NCI-H1105 (cell line): ENCODE measurements around the gene AXIN2.

Experiments
- DNase-seq: peaks from one replicate; lab custom pipeline; 2025; lab: John Stamatoyannopoulos, UW

Gene AXIN2

DNA sequence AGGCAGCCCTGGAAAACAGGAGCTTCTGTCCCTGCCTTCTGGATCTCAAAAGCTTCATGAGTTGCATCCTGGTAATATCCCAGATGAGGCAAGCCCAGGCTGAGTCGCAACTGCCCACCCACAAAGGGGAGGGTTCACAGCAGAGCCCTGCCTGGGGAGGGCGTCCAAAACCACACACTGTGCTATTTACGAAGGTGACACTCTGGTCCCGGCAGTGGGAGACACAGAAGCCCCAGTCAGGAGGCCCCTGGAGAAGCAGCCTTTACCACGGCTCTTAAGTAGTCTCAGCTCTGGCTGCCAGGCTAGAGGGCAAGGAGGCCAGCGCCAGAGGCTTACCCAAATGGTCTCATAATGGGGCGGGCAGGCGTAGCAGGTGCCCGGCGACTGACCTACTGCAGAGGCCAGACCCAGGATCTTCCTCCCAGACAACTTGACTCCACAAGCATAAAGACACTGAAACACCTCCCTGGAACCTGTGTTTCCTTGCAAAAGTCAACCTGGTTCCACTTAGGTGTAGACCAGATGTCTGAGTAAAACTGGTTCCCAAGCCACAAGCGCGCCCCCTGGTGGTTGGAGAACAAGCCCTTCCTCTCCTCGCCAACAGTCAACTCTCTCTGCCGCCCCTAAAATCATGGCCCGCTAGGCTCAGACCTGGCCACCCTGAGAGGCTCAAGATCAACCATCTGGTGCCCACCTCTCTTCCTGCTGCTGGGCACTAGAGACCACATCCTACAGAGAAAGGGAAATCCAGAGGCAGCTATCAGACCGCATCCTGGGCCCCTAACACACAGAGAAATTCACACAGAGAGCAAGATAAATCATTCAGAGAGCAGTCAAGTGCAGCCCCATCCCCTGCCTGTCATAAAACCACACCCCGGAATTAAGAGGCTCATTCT lies 5.2 kb downstream of the AXIN2 start:
- peak; percentile 28 for DNase-seq

DNA sequence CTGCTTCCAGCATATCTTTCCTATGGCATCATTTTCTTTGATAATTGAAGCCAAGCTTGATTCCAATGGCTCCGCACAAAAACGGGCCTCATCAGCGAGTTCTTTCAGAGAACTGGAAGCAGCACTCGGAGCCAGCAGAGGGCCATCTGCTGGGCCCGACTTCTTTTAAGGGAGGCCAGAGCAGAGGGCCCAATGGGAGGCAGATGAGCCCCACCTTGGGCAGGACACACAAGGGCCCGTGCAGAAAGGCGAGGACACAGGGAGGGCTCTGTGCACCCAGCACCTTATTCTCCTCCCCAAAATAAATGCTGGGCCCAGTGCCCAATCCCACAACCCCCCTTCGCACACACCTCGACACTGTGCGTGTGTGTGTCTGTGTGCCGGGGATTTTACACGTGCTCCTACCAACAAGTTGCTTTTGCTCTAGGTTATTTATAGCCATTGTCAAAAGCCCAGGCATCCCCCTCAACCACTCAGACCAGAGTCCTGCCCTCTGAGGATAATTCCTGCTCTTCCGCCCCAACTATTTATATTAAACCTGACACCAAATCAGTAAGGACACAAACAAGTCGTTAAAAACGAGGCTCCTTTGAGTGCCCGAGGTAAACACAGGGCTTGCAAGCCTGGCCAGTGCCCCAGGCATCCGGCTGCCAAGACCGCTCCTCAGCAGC lies 6.8 kb downstream of the AXIN2 start:
- no peak for DNase-seq

DNA sequence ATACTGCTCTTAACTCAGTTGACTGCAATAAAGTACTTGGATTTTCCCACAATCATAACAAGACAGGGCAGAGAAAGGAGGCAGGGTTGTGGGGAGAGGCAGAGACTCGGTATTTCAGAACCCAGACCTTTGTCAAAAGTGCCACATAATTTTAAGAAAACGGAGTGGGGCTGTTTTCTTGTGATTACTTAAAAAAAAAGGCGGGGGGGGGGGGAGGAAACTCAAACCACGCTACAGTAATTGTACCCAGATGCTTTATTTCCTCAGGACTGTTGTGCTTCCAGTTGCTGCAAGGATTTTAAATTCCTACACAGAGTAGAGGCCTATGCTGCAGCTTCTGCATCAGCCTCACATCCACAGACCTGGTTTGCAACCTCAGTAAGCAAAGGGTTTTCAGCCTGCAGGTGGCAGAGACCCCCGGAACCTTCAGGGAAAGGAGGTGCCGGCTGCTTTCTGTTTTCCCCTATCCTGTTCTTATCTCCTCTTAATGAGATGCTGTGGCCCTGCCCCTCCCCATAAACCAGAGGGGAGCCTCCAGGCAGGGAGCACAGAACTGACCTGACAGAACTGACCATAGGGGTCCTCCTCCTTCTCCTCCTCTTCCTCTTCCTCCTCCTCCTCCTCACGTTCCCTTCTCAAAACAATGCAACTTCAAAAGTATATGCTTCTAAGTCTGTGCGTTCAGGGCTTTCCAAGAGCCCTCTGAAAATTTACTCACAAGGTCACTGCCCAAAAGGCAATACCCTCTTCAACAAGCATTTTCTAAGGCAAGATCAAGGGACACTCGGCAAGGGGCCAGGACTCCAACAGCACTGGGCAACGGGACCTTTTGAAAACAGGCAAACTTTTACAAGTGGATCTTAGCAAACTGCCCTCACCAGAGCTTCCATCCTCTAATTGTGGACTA lies 7.5 kb downstream of the AXIN2 start:
- no peak for DNase-seq

DNA sequence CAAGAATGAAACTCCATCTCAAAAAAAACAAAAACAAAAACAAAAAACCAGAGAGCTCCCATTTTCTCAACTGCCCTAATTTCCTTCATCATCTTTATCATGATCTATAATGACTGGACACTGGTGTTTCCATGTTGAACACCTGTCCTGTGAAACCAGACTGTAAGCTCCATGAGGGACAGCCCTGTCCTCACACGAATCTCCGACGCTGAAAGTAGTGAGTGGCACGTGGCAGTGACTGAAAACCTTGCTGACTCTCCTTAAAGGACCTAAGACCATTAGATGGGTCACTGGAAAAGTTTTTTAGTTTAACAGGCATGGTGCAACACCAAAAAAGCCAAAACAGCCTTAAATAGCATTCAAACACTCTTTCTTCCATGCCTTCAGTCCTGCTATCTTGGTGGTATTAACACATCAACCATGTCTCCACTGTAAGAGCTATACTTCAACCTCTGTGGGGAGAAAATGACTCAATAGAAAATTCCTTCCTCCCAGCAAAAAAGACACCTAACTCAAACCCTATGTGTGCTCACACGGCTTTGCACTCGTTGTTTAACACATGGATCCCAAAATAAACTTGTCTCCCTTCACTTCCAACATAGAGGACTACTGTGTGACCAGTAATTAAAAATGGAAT lies 8.3 kb downstream of the AXIN2 start:
- no peak for DNase-seq

GRCh38 chr17:65552214-65552613 lies 9.2 kb downstream of the AXIN2 start:
- DNase-seq: no peak

DNA sequence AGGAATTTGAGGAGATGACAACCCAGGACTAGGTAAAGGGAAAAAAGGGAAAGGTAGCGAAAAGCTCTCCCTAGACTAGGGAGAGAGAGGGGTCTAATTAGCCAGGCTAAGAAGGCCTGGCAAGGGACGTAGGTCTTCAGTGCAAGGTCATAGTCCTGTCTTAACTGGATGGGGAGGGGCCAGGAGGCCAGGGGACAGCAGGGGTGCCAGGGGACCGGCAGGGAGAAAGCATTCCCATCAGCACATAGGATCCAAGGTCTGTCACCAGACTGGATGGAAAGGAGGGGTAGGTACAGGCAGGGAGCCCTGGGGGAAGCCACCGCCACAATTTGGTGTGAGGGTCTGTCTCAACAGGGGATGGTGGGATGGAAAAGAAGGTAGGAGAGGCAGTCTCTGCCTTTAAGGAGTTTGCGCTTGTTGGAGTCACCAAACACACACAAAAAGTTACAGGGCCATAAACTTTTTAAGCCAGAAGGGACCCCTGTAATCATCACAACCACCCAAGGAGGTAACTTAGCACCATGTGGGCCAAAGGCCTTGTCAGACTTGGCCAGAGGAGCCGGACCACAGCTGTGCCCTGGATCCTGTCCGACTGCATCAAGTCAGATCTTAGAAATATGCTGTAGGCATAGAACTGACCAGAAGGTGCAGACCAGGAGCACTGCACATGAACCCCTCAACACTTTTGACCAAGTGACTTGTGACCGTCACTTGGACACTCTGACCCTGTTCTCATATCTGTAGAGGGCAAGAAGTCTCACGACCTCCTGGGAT lies 10.0 kb downstream of the AXIN2 start:
- DNase-seq: no peak

DNA sequence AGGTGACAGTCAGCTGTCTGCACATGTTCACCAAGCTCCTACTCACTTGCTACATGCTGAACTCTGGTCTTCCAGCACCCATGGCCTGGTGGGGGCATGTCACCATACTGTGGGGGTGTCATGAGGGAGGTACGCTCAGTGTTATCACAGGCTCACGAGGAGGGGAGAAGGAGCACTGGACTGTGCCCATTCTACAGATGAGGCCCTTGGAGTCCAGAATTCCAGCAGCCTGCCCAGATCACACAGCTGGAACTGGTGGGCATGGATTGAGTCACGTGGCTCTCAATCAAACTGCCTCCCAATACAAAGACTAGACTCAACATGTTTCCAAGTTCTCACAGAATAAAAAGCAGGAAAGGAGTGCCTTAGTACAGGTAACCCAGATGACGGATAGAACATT lies 10.7 kb downstream of the AXIN2 start:
- no peak for DNase-seq

GRCh38 chr17:65550075-65550662 lies 11.3 kb downstream of the AXIN2 start:
- no peak for DNase-seq

GRCh38 chr17:65548269-65548969 lies 13.0 kb downstream of the AXIN2 start:
- no peak for DNase-seq

- no peak for DNase-seq
Observed at GRCh38 chr17:65547253-65547670, 14.2 kb downstream of the AXIN2 start.

DNA sequence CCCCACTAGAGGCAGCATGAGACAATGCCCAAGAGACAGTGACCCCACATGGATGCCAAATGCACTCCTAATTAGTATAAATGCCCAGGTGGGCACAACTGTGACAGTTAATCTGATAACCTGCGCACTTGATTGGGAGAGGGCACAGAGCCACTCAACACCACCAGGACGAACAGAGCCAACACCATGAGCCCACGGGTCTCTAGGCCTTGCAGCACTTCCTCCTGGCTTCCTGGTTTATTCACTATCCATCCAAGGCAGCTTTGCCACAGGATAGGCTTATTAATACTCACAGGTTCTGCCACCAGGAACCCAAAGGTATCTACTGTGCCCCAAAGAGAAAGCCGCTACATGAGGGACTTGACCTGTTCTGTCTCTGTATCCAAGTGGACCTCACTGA lies 14.9 kb downstream of the AXIN2 start:
- no peak for DNase-seq

GRCh38 chr17:65545705-65546523 lies 15.5 kb downstream of the AXIN2 start:
- no peak for DNase-seq

GRCh38 chr17:65544672-65545071 lies 16.8 kb downstream of the AXIN2 start:
- DNase-seq: peak; percentile 20

DNA sequence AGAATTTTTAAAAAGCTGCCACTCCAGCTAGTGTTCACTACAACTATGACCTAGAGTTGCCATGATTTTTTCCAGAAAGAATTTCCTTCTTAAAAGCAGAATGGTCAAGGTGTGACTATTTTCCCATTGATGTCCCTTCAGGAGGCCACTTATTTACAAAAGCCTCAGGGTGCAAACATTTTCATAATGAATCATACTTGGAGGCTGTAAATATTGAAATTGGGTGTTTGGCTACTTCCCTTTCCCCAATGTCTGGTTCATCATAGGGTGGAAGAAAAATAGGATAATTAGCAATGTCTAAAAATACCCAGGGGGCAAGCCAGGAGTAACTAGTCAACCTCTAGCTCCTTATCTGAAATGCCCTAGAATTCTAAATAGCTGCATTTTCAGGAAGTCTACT lies 18.8 kb downstream of the AXIN2 start:
- DNase-seq: no peak

GRCh38 chr17:65542067-65542466 lies 19.4 kb downstream of the AXIN2 start:
- no peak for DNase-seq

DNA sequence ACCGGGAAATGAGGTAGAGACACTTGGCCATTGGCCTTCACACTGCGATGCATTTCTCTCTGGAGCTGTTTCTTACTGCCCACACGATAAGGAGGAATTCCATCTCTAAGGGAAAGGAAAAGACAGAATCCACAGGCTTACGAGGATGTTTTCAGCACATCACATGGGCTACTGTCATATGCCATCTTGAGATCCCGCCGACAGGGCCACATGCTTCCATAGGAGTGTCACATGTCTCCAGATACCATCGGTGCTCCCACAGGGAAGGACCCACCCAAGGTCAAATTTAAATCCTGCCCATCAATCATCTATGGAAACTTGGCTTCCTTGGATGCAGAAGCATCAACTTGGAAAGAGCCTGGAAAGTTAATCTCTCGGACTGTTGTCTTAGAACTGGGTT lies 20.0 kb downstream of the AXIN2 start:
- no peak for DNase-seq

DNA sequence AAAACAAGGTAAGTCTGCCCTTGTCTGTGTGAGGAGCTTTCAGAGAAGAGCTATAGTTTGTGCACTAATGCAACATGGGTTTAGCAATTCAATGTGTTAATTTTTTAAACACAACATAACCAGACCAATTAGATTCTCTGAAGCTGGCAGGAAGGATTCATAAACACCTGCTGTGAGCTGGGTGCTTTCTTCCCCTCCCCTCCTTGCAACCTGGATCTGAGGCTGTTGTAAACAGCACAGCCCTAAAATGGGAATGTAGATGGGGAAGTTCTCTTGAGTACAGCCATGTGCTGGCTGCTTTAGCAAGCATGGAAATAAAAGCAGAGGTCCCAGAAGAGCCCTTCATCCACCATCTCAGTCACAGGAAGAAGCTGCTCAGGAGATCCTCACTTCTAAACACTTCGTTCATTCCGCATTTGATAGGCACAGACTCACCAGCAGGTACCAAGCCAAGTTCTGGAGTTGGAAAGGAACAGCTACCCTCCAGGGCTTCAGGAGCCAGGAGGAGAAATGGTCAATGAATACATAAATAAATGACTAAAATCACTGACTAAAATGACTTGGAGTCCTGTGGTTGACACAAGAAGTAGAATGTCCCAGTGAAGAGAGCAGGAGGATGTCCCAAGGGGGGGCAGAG lies 21.7 kb downstream of the AXIN2 start:
- no peak for DNase-seq

GRCh38 chr17:65538675-65539529 lies 22.5 kb downstream of the AXIN2 start:
- DNase-seq: no peak
